ENCODE results near the gene PLXNA4. TPM values are rescaled to one million over a fixed set of nuclear protein-coding genes. Genes with fewer than 3 reads are reported as not detected.

The PLXNA4 gene
- polyA plus RNA-seq, 2 donors: 0.44 to 0.55 TPM

DNA sequence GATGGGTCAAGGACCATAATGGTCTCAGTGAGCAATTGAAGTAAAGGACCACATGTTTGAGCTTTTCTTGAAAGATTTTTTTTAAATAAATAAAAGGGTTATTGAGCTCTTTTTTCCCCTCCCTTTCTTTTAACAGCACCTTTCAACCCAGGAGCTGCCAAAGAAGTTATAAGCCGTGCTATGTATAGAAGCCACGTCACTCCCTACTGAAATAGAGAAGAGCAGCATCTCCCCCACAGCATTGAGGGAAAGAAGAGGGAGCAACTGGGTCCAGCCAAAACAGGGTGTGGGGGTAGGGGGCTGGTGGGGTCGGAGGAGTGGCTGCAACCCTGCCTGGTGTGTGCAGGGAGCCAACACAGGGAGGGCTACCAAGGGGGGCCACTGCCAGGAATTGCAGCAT, 227.2 kb downstream of the PLXNA4 start:
- Histone ChIP-seq H3K36me3 (ENCODE audit: control insufficient read depth in 2 of 2, insufficient read depth in 2 of 2, low read length in 1 of 2) (no peaks in the 10 kb centered on the region), H3K4me3 (ENCODE audit: low read depth in 1 of 2, low read length in 2 of 2) (no peak overlapping the region), H3K4me1 (ENCODE audit: control insufficient read depth in 2 of 2, insufficient read depth in 2 of 2, low read length in 1 of 2) (peaks cover 0 to 2% of the 10 kb centered on the region in 2 donors), H3K27me3 (ENCODE audit: control insufficient read depth in 1 of 2, insufficient read depth in 2 of 2, low read length in 2 of 2) (no peaks in the 10 kb centered on the region), H3K27ac (ENCODE audit: low read depth in 2 of 2, low read length in 1 of 2) (no peak overlapping the region), H3K9me3 (ENCODE audit: control insufficient read depth in 2 of 2, insufficient read depth in 1 of 2, low read depth in 1 of 2, low read length in 1 of 2) (no peaks in the 10 kb centered on the region)
- WGBS, 2 donors: 58 to 66% methylated on average over 3 of the region's 3 CpGs

DNA sequence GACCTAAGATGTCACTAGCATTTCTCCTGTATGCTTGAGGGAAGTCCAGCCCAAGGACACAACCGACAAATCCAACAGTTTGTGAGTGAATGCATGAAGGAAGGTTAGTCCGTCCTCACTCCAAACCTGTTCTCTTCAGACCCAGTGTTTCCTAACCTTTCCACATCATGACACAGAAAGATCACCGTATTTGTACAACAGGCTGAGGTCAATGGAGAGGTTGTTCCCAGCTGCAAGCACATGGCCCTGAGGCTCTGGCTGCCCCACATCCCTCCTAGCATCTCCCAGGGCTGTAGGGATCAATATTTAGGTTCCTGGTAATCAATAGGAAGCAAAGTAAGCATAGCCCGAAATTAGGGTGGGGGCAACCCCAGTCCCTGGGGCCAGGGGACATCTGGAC, 227.9 kb downstream of the PLXNA4 start:
- no peak overlapping the region for H3K27ac ChIP-seq (ENCODE audit: low read depth in 2 of 2, low read length in 1 of 2)
- no peaks in the 10 kb centered on the region for H3K27me3 ChIP-seq (ENCODE audit: control insufficient read depth in 1 of 2, insufficient read depth in 2 of 2, low read length in 2 of 2)
- H3K4me1 ChIP-seq (ENCODE audit: control insufficient read depth in 2 of 2, insufficient read depth in 2 of 2, low read length in 1 of 2): peaks cover 0 to 2% of the 10 kb centered on the region in 2 donors
- 78 to 79% methylated on average over 4 of the region's 4 CpGs for WGBS, 2 donors
- H3K9me3 ChIP-seq (ENCODE audit: control insufficient read depth in 2 of 2, insufficient read depth in 1 of 2, low read depth in 1 of 2, low read length in 1 of 2): no peaks in the 10 kb centered on the region
- H3K36me3 ChIP-seq (ENCODE audit: control insufficient read depth in 2 of 2, insufficient read depth in 2 of 2, low read length in 1 of 2): no peaks in the 10 kb centered on the region
- H3K4me3 ChIP-seq (ENCODE audit: low read depth in 1 of 2, low read length in 2 of 2): no peak overlapping the region

DNA sequence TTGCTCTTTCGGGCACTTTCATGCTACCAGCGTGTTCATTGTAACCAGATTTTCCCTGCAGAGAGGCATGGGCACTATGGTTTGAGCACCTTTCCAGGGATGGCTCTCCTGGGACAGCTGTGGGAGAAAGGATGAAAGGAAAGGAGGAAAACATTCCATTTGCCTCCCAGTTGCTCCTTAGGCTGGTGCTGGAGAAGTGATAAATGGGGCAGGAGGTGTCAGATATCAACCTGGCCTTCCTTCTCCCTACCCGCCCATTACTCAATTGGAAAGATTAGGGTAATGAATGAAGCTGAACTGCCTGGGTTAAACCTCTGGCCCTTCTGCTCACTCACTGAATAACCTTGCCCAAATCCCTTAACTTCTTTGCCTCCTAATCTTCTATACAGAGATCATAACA, 228.4 kb downstream of the PLXNA4 start:
- peaks cover 0 to 2% of the 10 kb centered on the region in 2 donors for H3K4me1 ChIP-seq (ENCODE audit: control insufficient read depth in 2 of 2, insufficient read depth in 2 of 2, low read length in 1 of 2)
- no peak overlapping the region for H3K4me3 ChIP-seq (ENCODE audit: low read depth in 1 of 2, low read length in 2 of 2)
- H3K27me3 ChIP-seq (ENCODE audit: control insufficient read depth in 1 of 2, insufficient read depth in 2 of 2, low read length in 2 of 2): no peaks in the 10 kb centered on the region
- no peak overlapping the region for H3K27ac ChIP-seq (ENCODE audit: low read depth in 2 of 2, low read length in 1 of 2)
- no peaks in the 10 kb centered on the region for H3K36me3 ChIP-seq (ENCODE audit: control insufficient read depth in 2 of 2, insufficient read depth in 2 of 2, low read length in 1 of 2)
- H3K9me3 ChIP-seq (ENCODE audit: control insufficient read depth in 2 of 2, insufficient read depth in 1 of 2, low read depth in 1 of 2, low read length in 1 of 2): no peaks in the 10 kb centered on the region
- 58 to 77% methylated on average over 3 of the region's 3 CpGs for WGBS, 2 donors

DNA sequence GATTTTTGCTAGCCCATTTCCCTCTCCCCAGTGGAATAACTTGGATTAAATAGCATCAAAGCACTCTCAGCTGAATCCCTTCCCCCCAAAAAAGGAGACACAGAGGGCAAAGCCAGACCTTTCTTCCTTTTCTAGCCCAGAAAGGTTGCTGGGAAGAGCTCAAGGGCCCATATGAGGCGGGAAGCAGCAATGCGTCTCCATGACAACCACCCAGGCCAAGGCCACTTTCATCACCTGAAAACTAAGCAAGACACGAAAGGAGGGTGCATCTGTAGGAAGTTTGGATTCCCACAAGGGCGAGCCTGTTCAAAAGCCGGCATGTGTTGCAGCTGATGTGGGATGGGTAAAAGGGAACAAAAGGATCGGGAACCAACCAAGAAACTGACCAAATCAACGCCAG, 229.1 kb downstream of the PLXNA4 start:
- Histone ChIP-seq H3K9me3 (ENCODE audit: control insufficient read depth in 2 of 2, insufficient read depth in 1 of 2, low read depth in 1 of 2, low read length in 1 of 2) (no peaks in the 10 kb centered on the region), H3K27me3 (ENCODE audit: control insufficient read depth in 1 of 2, insufficient read depth in 2 of 2, low read length in 2 of 2) (no peaks in the 10 kb centered on the region), H3K4me1 (ENCODE audit: control insufficient read depth in 2 of 2, insufficient read depth in 2 of 2, low read length in 1 of 2) (peaks cover 0 to 2% of the 10 kb centered on the region in 2 donors), H3K4me3 (ENCODE audit: low read depth in 1 of 2, low read length in 2 of 2) (no peak overlapping the region), H3K27ac (ENCODE audit: low read depth in 2 of 2, low read length in 1 of 2) (no peak overlapping the region), H3K36me3 (ENCODE audit: control insufficient read depth in 2 of 2, insufficient read depth in 2 of 2, low read length in 1 of 2) (no peaks in the 10 kb centered on the region)
- WGBS, 2 donors: 72 to 76% methylated on average over 7 of the region's 7 CpGs

DNA sequence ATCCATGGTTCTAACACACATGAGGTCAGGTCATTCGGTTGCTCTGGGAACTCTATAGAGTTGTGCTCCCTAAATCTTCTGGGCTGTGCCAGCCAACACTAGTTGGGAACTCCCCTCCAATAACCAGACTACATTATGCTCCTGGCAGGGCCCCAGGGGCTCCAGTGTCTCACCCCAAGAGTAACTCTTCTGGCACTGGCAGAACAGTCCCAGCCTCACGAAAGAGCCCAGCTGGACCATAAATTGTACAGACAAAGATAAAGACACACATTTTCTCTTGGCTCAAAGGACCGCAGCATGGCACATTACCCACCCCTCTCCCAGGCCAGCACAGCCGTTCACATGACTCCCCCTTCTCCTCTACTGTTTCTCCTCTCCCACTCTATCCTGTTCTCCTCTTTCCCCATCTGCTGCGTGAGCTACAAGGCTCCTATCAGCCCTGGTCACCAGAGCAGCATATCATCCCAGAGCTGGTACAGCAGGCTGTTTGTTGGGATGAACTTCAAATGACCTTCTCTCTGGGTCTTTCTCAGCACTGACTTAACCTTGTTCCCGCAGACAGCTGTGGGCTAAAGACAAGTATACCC, 230.6 kb downstream of the PLXNA4 start:
- 64 to 70% methylated on average over 6 of the region's 6 CpGs for WGBS, 2 donors
- Histone ChIP-seq H3K4me3 (ENCODE audit: low read depth in 1 of 2, low read length in 2 of 2) (no peak overlapping the region), H3K27me3 (ENCODE audit: control insufficient read depth in 1 of 2, insufficient read depth in 2 of 2, low read length in 2 of 2) (no peaks in the 10 kb centered on the region), H3K4me1 (ENCODE audit: control insufficient read depth in 2 of 2, insufficient read depth in 2 of 2, low read length in 1 of 2) (peaks cover 0 to 2% of the 10 kb centered on the region in 2 donors), H3K9me3 (ENCODE audit: control insufficient read depth in 2 of 2, insufficient read depth in 1 of 2, low read depth in 1 of 2, low read length in 1 of 2) (no peaks in the 10 kb centered on the region), H3K36me3 (ENCODE audit: control insufficient read depth in 2 of 2, insufficient read depth in 2 of 2, low read length in 1 of 2) (no peaks in the 10 kb centered on the region), H3K27ac (ENCODE audit: low read depth in 2 of 2, low read length in 1 of 2) (no peak overlapping the region)

DNA sequence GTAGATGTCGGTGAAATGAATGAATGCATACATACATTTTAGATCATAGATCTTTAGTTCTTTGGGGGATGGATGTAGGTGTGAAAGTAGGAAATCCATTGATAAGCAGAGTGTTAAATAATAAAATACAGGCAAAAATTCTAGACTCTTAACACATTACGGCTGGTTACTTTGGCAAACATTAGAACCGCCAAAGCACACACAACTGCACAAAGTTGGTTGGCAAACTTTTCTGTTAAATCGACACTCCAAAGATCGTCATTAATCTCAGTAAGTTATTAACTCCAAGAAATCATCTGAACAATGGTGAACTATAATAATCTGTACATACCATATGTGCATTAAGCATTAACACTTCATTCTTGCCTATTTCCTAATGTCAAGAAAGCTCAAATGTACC, 231.2 kb downstream of the PLXNA4 start:
- Histone ChIP-seq H3K4me3 (ENCODE audit: low read depth in 1 of 2, low read length in 2 of 2) (no peak overlapping the region), H3K27me3 (ENCODE audit: control insufficient read depth in 1 of 2, insufficient read depth in 2 of 2, low read length in 2 of 2) (no peaks in the 10 kb centered on the region), H3K36me3 (ENCODE audit: control insufficient read depth in 2 of 2, insufficient read depth in 2 of 2, low read length in 1 of 2) (no peaks in the 10 kb centered on the region), H3K27ac (ENCODE audit: low read depth in 2 of 2, low read length in 1 of 2) (no peak overlapping the region), H3K4me1 (ENCODE audit: control insufficient read depth in 2 of 2, insufficient read depth in 2 of 2, low read length in 1 of 2) (peaks cover 0 to 2% of the 10 kb centered on the region in 2 donors), H3K9me3 (ENCODE audit: control insufficient read depth in 2 of 2, insufficient read depth in 1 of 2, low read depth in 1 of 2, low read length in 1 of 2) (no peaks in the 10 kb centered on the region)
- WGBS, 2 donors: 69 to 76% methylated on average over 5 of the region's 5 CpGs

DNA sequence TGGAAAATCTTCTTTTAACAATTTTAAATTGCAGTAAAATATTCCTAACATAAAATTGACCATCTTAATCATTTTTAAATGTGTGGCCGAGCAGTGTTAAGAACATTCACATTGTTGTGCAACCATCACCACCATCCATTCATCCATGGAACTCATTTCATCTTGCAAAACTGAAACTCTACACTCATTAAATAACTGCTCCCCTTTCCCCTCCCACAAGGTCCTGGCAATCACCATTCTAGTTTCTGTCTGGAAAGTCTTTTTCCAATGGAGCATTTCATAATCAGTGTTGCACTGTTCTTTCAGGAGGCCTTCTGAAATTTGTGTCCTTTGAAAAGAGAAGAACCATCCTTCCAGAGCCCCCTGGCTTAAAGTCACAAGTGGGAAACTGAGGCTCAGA, 233.1 kb downstream of the PLXNA4 start:
- peaks cover 0 to 2% of the 10 kb centered on the region in 2 donors for H3K4me1 ChIP-seq (ENCODE audit: control insufficient read depth in 2 of 2, insufficient read depth in 2 of 2, low read length in 1 of 2)
- H3K36me3 ChIP-seq (ENCODE audit: control insufficient read depth in 2 of 2, insufficient read depth in 2 of 2, low read length in 1 of 2): no peaks in the 10 kb centered on the region
- no peak overlapping the region for H3K4me3 ChIP-seq (ENCODE audit: low read depth in 1 of 2, low read length in 2 of 2)
- WGBS, 2 donors: 75 to 81% methylated on average over 1 of the region's 1 CpG
- H3K9me3 ChIP-seq (ENCODE audit: control insufficient read depth in 2 of 2, insufficient read depth in 1 of 2, low read depth in 1 of 2, low read length in 1 of 2): no peaks in the 10 kb centered on the region
- no peaks in the 10 kb centered on the region for H3K27me3 ChIP-seq (ENCODE audit: control insufficient read depth in 1 of 2, insufficient read depth in 2 of 2, low read length in 2 of 2)
- H3K27ac ChIP-seq (ENCODE audit: low read depth in 2 of 2, low read length in 1 of 2): no peak overlapping the region

DNA sequence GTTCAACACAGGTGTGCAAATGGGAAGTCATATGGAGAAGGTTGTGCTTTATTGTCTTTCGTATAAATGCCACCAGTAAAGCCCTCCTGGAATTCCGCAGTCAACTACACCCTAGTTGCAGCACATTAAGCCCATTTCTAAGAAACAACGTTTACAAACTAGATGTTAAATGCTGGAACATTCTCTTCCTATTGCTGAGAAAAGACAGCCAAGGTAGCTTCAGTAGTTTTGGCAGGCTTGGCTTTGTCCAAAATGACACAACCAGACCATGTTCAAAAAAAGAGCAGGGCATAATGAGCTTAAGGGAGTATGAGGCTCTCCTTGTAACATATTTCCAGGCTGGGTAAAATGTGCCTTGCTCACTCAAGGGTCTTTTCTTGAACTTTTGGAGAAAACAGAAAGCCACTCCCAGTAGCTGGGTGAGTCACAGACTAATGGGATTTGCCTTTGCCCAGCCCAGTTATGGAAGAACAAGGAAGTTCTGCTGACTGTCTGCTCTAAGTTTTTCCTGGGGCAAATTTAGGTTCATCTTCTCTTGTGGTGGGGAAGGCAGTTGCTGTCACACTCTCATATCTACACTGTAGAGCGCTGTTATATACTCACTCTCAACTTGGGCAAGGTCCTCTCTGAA, 238.7 kb downstream of the PLXNA4 start:
- Histone ChIP-seq H3K27ac (ENCODE audit: low read depth in 2 of 2, low read length in 1 of 2) (no peak overlapping the region), H3K36me3 (ENCODE audit: control insufficient read depth in 2 of 2, insufficient read depth in 2 of 2, low read length in 1 of 2) (no peaks in the 10 kb centered on the region), H3K4me1 (ENCODE audit: control insufficient read depth in 2 of 2, insufficient read depth in 2 of 2, low read length in 1 of 2) (no peaks in the 10 kb centered on the region), H3K4me3 (ENCODE audit: low read depth in 1 of 2, low read length in 2 of 2) (no peak overlapping the region), H3K9me3 (ENCODE audit: control insufficient read depth in 2 of 2, insufficient read depth in 1 of 2, low read depth in 1 of 2, low read length in 1 of 2) (no peaks in the 10 kb centered on the region), H3K27me3 (ENCODE audit: control insufficient read depth in 1 of 2, insufficient read depth in 2 of 2, low read length in 2 of 2) (no peaks in the 10 kb centered on the region)
- 70 to 71% methylated on average over 4 of the region's 4 CpGs for WGBS, 2 donors

DNA sequence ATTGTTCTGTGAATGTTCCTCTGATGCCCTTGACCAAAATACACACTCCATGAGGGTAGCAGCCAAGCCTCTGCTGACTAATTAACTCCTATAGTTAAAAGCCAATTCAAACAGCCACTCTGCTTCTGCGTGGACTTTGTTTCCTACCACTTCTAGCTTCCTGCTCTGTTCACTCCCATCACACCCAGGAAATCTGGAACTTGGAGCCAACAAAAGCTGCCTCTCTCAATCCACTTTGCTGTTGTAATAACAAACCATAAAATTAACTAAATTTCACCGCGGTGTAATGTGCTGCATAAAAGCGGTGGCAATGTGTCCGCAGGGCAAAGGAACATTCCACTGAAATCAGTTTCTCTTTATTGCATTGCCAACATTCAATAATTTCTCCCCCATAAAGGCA, 239.5 kb downstream of the PLXNA4 start:
- no peak overlapping the region for H3K27ac ChIP-seq (ENCODE audit: low read depth in 2 of 2, low read length in 1 of 2)
- no peaks in the 10 kb centered on the region for H3K27me3 ChIP-seq (ENCODE audit: control insufficient read depth in 1 of 2, insufficient read depth in 2 of 2, low read length in 2 of 2)
- H3K4me3 ChIP-seq (ENCODE audit: low read depth in 1 of 2, low read length in 2 of 2): no peak overlapping the region
- no peaks in the 10 kb centered on the region for H3K9me3 ChIP-seq (ENCODE audit: control insufficient read depth in 2 of 2, insufficient read depth in 1 of 2, low read depth in 1 of 2, low read length in 1 of 2)
- H3K4me1 ChIP-seq (ENCODE audit: control insufficient read depth in 2 of 2, insufficient read depth in 2 of 2, low read length in 1 of 2): no peaks in the 10 kb centered on the region
- WGBS, 2 donors: 69 to 73% methylated on average over 5 of the region's 5 CpGs
- no peaks in the 10 kb centered on the region for H3K36me3 ChIP-seq (ENCODE audit: control insufficient read depth in 2 of 2, insufficient read depth in 2 of 2, low read length in 1 of 2)

DNA sequence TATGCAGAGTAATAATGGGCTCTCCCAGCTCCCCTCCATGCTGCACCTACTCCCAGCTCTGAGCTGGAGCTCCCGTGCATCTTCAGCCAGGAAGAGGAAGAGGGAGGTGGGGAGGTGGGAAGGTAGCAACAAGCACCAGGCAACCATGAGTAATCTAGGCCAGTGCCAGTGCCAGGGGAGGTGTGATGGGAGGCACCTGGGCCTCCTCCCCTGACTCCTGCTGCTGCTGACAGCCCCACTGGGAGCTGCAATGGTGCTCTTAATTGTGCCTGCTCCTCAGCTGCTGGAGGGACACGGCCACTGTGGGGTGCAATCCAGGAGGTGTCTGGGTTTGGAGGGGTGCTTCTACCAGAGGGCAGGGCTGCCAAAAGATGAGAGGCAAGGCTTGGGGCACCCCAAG, 243.0 kb downstream of the PLXNA4 start:
- 62 to 80% methylated on average over 2 of the region's 2 CpGs for WGBS, 2 donors
- Histone ChIP-seq H3K9me3 (ENCODE audit: control insufficient read depth in 2 of 2, insufficient read depth in 1 of 2, low read depth in 1 of 2, low read length in 1 of 2) (no peaks in the 10 kb centered on the region), H3K36me3 (ENCODE audit: control insufficient read depth in 2 of 2, insufficient read depth in 2 of 2, low read length in 1 of 2) (no peaks in the 10 kb centered on the region), H3K27me3 (ENCODE audit: control insufficient read depth in 1 of 2, insufficient read depth in 2 of 2, low read length in 2 of 2) (no peaks in the 10 kb centered on the region), H3K4me1 (ENCODE audit: control insufficient read depth in 2 of 2, insufficient read depth in 2 of 2, low read length in 1 of 2) (no peaks in the 10 kb centered on the region), H3K4me3 (ENCODE audit: low read depth in 1 of 2, low read length in 2 of 2) (no peak overlapping the region), H3K27ac (ENCODE audit: low read depth in 2 of 2, low read length in 1 of 2) (no peak overlapping the region)

All from esophagus (tissue), 2 donors.